ENCODE data around the gene PDZRN3. TPM values are rescaled to one million over a fixed set of nuclear protein-coding genes. Genes with fewer than 3 reads are reported as not detected.

The PDZRN3 gene
- total RNA-seq, 2 experiments from 2014 or later: not detected

- CTCF ChIA-PET: no interaction called here
- POLR2A ChIA-PET: no interaction called here
- no peak for DNase-seq
- intact Hi-C loops (cut with micrococcal nuclease): no loop called here
- no peak overlapping the region for H3K27ac Mint-ChIP-seq
- H3K4me3 Mint-ChIP-seq: no peak overlapping the region
- H3K9me3 Mint-ChIP-seq: no peaks in the 10 kb centered on the region
- no peaks in the 10 kb centered on the region for H3K4me1 Mint-ChIP-seq (ENCODE audit: low read depth)
- H3K27me3 Mint-ChIP-seq: no peaks in the 10 kb centered on the region
- no peaks in the 10 kb centered on the region for H3K36me3 Mint-ChIP-seq
Measured at GRCh38 chr3:73558727-73559075, 66.0 kb downstream of the PDZRN3 start.

GRCh38 chr3:73557986-73558726, 66.6 kb downstream of the PDZRN3 start:
- H3K27me3 Mint-ChIP-seq: no peaks in the 10 kb centered on the region

GRCh38 chr3:73556520-73557372, 68.0 kb downstream of the PDZRN3 start:
- H3K27me3 Mint-ChIP-seq: no peaks in the 10 kb centered on the region
- DNase-seq: no peak
- H3K4me3 Mint-ChIP-seq: no peak overlapping the region
- H3K27ac Mint-ChIP-seq: no peak overlapping the region
- ChIA-PET POLR2A (no interaction called here), CTCF (no interaction called here)
- intact Hi-C loops (cut with micrococcal nuclease): no loop called here
- no peaks in the 10 kb centered on the region for H3K36me3 Mint-ChIP-seq
- no peaks in the 10 kb centered on the region for H3K9me3 Mint-ChIP-seq
- no peaks in the 10 kb centered on the region for H3K4me1 Mint-ChIP-seq (ENCODE audit: low read depth)

More at GRCh38 chr3:73557986-73558726, 66.6 kb downstream of the PDZRN3 start:
- no peaks in the 10 kb centered on the region for H3K4me1 Mint-ChIP-seq (ENCODE audit: low read depth)
- ChIA-PET CTCF (no interaction called here), POLR2A (no interaction called here)
- DNase-seq: no peak
- no peaks in the 10 kb centered on the region for H3K36me3 Mint-ChIP-seq
- no peak overlapping the region for H3K27ac Mint-ChIP-seq
- no peaks in the 10 kb centered on the region for H3K9me3 Mint-ChIP-seq
- intact Hi-C loops (cut with micrococcal nuclease): no loop called here
- no peak overlapping the region for H3K4me3 Mint-ChIP-seq

GRCh38 chr3:73555076-73555475, 69.7 kb downstream of the PDZRN3 start:
- Mint-ChIP-seq H3K4me1 (ENCODE audit: low read depth) (no peaks in the 10 kb centered on the region), H3K4me3 (no peak overlapping the region), H3K36me3 (no peaks in the 10 kb centered on the region), H3K9me3 (no peaks in the 10 kb centered on the region), H3K27ac (no peak overlapping the region), H3K27me3 (no peaks in the 10 kb centered on the region)
- no peak for DNase-seq
- intact Hi-C loops (cut with micrococcal nuclease): no loop called here
- ChIA-PET POLR2A (no interaction called here), CTCF (no interaction called here)

- intact Hi-C loops (cut with micrococcal nuclease): no loop called here
- no peak for DNase-seq
- ChIA-PET POLR2A (no interaction called here), CTCF (no interaction called here)
- Mint-ChIP-seq H3K27me3 (no peaks in the 10 kb centered on the region), H3K36me3 (no peaks in the 10 kb centered on the region), H3K27ac (no peak overlapping the region), H3K4me3 (no peak overlapping the region), H3K4me1 (ENCODE audit: low read depth) (no peaks in the 10 kb centered on the region), H3K9me3 (no peaks in the 10 kb centered on the region)
Measured at GRCh38 chr3:73552700-73553099, 72.0 kb downstream of the PDZRN3 start.

- POLR2A ChIA-PET: no interaction called here
- Mint-ChIP-seq H3K4me3 (no peak overlapping the region), H3K4me1 (ENCODE audit: low read depth) (no peaks in the 10 kb centered on the region), H3K36me3 (no peaks in the 10 kb centered on the region), H3K27me3 (peaks cover 1% of the 10 kb centered on the region), H3K27ac (no peak overlapping the region), H3K9me3 (no peaks in the 10 kb centered on the region)
- no peak for DNase-seq
- intact Hi-C loops (cut with micrococcal nuclease): no loop called here
- CTCF ChIA-PET: no interaction called here
Measured at GRCh38 chr3:73550032-73550431, 74.7 kb downstream of the PDZRN3 start.

- Mint-ChIP-seq H3K4me3 (no peak overlapping the region), H3K27me3 (peaks cover 1% of the 10 kb centered on the region), H3K36me3 (no peaks in the 10 kb centered on the region), H3K9me3 (no peaks in the 10 kb centered on the region), H3K27ac (no peak overlapping the region), H3K4me1 (ENCODE audit: low read depth) (no peaks in the 10 kb centered on the region)
- POLR2A ChIA-PET: no interaction called here
- no peak for DNase-seq
- intact Hi-C loops (cut with micrococcal nuclease): no loop called here
- CTCF ChIA-PET: no interaction called here
Measured at GRCh38 chr3:73549051-73549600, 75.6 kb downstream of the PDZRN3 start.

- POLR2A ChIA-PET: no interaction called here
- H3K27me3 Mint-ChIP-seq: peaks cover 1% of the 10 kb centered on the region
- no peak overlapping the region for H3K4me3 Mint-ChIP-seq
Measured at GRCh38 chr3:73548436-73548835, 76.3 kb downstream of the PDZRN3 start.

GRCh38 chr3:73547427-73548248, 77.1 kb downstream of the PDZRN3 start:
- Mint-ChIP-seq H3K4me1 (ENCODE audit: low read depth) (no peaks in the 10 kb centered on the region), H3K9me3 (no peaks in the 10 kb centered on the region), H3K4me3 (no peak overlapping the region), H3K27me3 (peaks cover 1% of the 10 kb centered on the region), H3K36me3 (no peaks in the 10 kb centered on the region), H3K27ac (no peak overlapping the region)
- DNase-seq: no peak
- ChIA-PET POLR2A (no interaction called here), CTCF (no interaction called here)
- intact Hi-C loops (cut with micrococcal nuclease): no loop called here

More at GRCh38 chr3:73548436-73548835, 76.3 kb downstream of the PDZRN3 start:
- intact Hi-C loops (cut with micrococcal nuclease): no loop called here
- Mint-ChIP-seq H3K4me1 (ENCODE audit: low read depth) (no peaks in the 10 kb centered on the region), H3K9me3 (no peaks in the 10 kb centered on the region), H3K36me3 (no peaks in the 10 kb centered on the region), H3K27ac (no peak overlapping the region)
- DNase-seq: no peak
- CTCF ChIA-PET: no interaction called here

GRCh38 chr3:73546961-73547360, 77.8 kb downstream of the PDZRN3 start:
- no peaks in the 10 kb centered on the region for H3K9me3 Mint-ChIP-seq
- H3K27me3 Mint-ChIP-seq: peaks cover 1% of the 10 kb centered on the region
- no peak overlapping the region for H3K4me3 Mint-ChIP-seq
- no peak for DNase-seq
- no peaks in the 10 kb centered on the region for H3K4me1 Mint-ChIP-seq (ENCODE audit: low read depth)
- intact Hi-C loops (cut with micrococcal nuclease): no loop called here
- ChIA-PET POLR2A (no interaction called here), CTCF (no interaction called here)
- H3K27ac Mint-ChIP-seq: no peak overlapping the region
- no peaks in the 10 kb centered on the region for H3K36me3 Mint-ChIP-seq

GRCh38 chr3:73543412-73543811, 81.3 kb downstream of the PDZRN3 start:
- no peak for DNase-seq
- ChIA-PET POLR2A (no interaction called here), CTCF (no interaction called here)
- Mint-ChIP-seq H3K27me3 (peaks cover 1% of the 10 kb centered on the region), H3K9me3 (no peaks in the 10 kb centered on the region), H3K36me3 (no peaks in the 10 kb centered on the region), H3K4me1 (ENCODE audit: low read depth) (no peaks in the 10 kb centered on the region), H3K27ac (no peak overlapping the region), H3K4me3 (no peak overlapping the region)
- intact Hi-C loops (cut with micrococcal nuclease): no loop called here

- no peaks in the 10 kb centered on the region for H3K4me1 Mint-ChIP-seq (ENCODE audit: low read depth)
- H3K36me3 Mint-ChIP-seq: no peaks in the 10 kb centered on the region
- H3K9me3 Mint-ChIP-seq: no peaks in the 10 kb centered on the region
- ChIA-PET POLR2A (no interaction called here), CTCF (no interaction called here)
- H3K27ac Mint-ChIP-seq: no peak overlapping the region
- intact Hi-C loops (cut with micrococcal nuclease): no loop called here
- H3K4me3 Mint-ChIP-seq: no peak overlapping the region
- H3K27me3 Mint-ChIP-seq: peaks cover 1% of the 10 kb centered on the region
- no peak for DNase-seq
Measured at GRCh38 chr3:73542136-73542535, 82.6 kb downstream of the PDZRN3 start.
